Memory B cell (primary cell): Measurements from ENCODE around the gene ISYNA1.

Experiments used
- ATAC-seq: fragments of 150-1000 bp; cut with Tn5 transposase; 2 replicates; pipeline ENCODE4 v1.10.0; 2021; ENCODE audit warnings: low read depth, mild to moderate bottlenecking, moderate library complexity
- DNase-seq, 2 donors: peaks; one replicate each; pipeline ENCODE4 v3.0.0; 2022; ENCODE audit warnings: low spot score in 2 of 2
- H3K27ac Mint-ChIP-seq: one replicate; pipeline ENCODE4 v1.8.0; 2022; ENCODE audit warnings: mild to moderate bottlenecking, moderate library complexity, mixed read lengths
- H3K27me3 Mint-ChIP-seq: one replicate; pipeline ENCODE4 v1.8.0; 2022; ENCODE audit warnings: mixed read lengths
- H3K36me3 Mint-ChIP-seq: one replicate; pipeline ENCODE4 v1.8.0; 2022; ENCODE audit warnings: mild to moderate bottlenecking, mixed read lengths
- H3K4me1 Mint-ChIP-seq: one replicate; pipeline ENCODE4 v1.8.0; 2022; ENCODE audit warnings: mixed read lengths
- H3K4me3 Mint-ChIP-seq: one replicate; pipeline ENCODE4 v1.8.0; 2022; ENCODE audit warnings: mild to moderate bottlenecking, moderate library complexity, mixed read lengths
- H3K9me3 Mint-ChIP-seq: one replicate; pipeline ENCODE4 v1.8.0; 2022; ENCODE audit warnings: mixed read lengths

The ISYNA1 gene

DNA sequence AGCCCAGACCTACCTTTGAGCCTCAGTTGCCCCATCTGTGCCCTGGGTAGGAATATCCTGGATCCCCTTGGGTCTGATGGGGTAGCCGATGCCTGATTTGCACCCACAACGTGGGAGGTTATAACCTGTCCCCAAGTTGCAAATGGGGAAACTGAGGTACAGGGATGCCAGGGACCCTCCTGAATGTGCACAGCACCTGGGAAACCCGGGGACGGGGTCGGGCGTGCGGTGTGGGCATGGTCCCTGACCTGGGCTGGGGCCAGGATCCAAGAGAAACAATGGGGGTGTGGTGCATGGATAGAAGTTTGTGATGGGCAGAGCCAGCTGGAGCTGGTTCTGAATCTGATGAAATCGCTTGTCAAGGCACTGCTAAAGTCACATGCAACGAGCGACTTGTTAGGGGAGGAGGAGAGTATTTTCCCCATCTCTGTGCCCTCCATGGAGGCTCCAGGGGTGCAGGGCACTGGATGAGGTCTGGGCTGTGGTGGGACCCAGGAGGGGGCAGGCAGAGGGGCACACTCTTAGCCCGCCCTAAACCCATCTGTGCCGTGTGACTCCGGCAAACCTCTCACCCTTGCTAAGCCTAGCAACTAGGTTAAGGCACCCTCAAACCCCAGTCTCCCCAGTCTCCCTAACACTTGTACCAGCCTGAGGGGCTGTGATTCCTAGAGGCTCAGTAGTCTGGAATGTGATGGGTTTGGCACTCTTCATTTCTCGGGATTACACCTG is 51.2 kb downstream of the ISYNA1 start:
- ATAC-seq, result no peak
- Mint-ChIP-seq H3K36me3 (peaks cover 4% of the 10 kb centered on the region), H3K9me3 (no peaks in the 10 kb centered on the region), H3K4me1 (peaks cover 2% of the 10 kb centered on the region), H3K27me3 (peaks cover 9% of the 10 kb centered on the region), H3K27ac (no peak overlapping the region), H3K4me3 (no peak overlapping the region)
- DNase-seq, result no peak

DNA sequence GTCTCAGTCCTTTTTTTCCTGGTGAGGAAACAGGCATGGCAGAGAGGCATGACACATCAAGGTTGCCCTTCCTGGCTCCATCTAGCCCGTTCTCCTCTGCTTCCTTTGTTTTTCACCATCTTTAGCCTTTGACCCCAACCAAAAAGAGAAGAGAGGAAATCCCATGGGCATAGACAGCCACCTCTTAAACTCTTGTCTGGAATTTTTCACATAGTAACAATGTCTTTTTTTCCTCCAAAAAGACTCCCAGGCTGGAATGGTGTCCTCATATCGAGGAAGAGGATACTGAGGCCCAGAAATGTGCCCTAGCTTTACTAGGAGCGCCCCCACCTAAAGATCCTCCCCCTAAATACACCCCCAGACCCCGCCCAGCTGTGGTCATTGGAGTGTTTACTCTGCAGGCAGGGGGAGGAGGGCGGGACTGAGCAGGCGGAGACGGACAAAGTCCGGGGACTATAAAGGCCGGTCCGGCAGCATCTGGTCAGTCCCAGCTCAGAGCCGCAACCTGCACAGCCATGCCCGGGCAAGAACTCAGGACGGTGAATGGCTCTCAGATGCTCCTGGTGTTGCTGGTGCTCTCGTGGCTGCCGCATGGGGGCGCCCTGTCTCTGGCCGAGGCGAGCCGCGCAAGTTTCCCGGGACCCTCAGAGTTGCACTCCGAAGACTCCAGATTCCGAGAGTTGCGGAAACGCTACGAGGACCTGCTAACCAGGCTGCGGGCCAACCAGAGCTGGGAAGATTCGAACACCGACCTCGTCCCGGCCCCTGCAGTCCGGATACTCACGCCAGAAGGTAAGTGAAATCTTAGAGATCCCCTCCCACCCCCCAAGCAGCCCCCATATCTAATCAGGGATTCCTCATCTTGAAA is 52.0 kb downstream of the ISYNA1 start, which contains the start of gene GDF15:
TSS of gene GDF15 (plus strand) at position 484 of the 868 bp plus-strand sequence. CDS start at position 516, 32 bp downstream.
- peak; percentile 28 to 42 for DNase-seq
- no peak within 1 kb of the TSS for H3K27ac Mint-ChIP-seq
- H3K36me3 Mint-ChIP-seq, result peaks cover 4% of the 10 kb centered on the region
- no peaks in the 10 kb centered on the region for H3K9me3 Mint-ChIP-seq
- H3K27me3 Mint-ChIP-seq, result peaks cover 9% of the 10 kb centered on the region
- H3K4me3 Mint-ChIP-seq, result no peak within 1 kb of the TSS
- no peak for ATAC-seq
- H3K4me1 Mint-ChIP-seq, result peaks cover 2% of the 10 kb centered on the region

DNA sequence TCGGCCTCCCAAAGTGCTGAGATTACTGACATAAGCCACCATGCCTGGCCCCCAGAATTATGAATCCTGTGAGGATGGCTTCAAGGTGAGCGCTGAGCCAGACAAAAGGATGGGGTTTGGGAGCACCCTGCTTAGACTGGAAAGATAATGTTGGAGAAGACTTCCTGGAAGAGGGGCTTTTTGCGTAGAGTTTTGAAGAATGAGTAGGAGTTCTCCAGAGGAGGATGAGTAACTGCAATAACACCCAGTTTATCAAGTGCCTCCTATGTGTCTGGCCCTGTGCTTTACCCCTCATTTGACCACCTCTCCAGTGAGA is 52.6 kb downstream of the ISYNA1 start:
- no peak for DNase-seq
- peaks cover 2% of the 10 kb centered on the region for H3K4me1 Mint-ChIP-seq
- peaks cover 4% of the 10 kb centered on the region for H3K36me3 Mint-ChIP-seq
- H3K4me3 Mint-ChIP-seq, result no peak overlapping the region
- H3K27me3 Mint-ChIP-seq, result peaks cover 9% of the 10 kb centered on the region
- ATAC-seq, result no peak
- H3K9me3 Mint-ChIP-seq, result no peaks in the 10 kb centered on the region
- H3K27ac Mint-ChIP-seq, result no peak overlapping the region

DNA sequence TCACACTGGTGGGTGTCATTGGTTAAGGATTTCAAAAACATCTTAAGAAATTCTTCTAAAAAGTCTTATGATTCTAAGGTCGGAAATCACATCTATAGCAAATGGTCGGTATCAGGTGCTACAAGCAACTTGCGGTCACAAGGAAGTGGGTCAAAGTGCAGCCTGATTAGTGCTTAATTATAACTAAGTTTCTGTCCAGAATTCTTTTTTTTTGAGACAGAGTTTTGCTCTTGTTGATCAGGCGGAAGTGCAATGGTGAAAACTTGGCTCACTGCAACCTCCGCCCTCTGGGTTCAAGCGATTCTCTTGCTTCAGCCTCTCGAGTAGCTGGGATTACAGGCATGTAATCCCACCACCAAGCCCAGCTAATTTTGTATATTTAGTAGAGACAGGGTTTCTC is 53.2 kb downstream of the ISYNA1 start:
- no peak overlapping the region for H3K4me3 Mint-ChIP-seq
- peaks cover 12% of the 10 kb centered on the region for H3K27me3 Mint-ChIP-seq
- peaks cover 2% of the 10 kb centered on the region for H3K4me1 Mint-ChIP-seq
- no peaks in the 10 kb centered on the region for H3K9me3 Mint-ChIP-seq
- H3K27ac Mint-ChIP-seq, result no peak overlapping the region
- ATAC-seq (no peak), DNase-seq (no peak)
- peaks cover 2% of the 10 kb centered on the region for H3K36me3 Mint-ChIP-seq
